Measurements from ENCODE around the gene MRPS9.

- no peak for TF ChIP-seq CTCF (IDR thresholded peaks at IDR 0.05; ENCODE audit: poor library complexity, severe bottlenecking)
- TF ChIP-seq REST (IDR thresholded peaks at IDR 0.05; ENCODE audit: borderline replicate concordance): no peak
- no peak for TF ChIP-seq MXI1 (conservative IDR thresholded peaks at IDR 0.05; ENCODE audit: poor library complexity, severe bottlenecking)
- no peak for TF ChIP-seq TAF1 (IDR thresholded peaks at IDR 0.05; ENCODE audit: low read depth)
- no peak for TF ChIP-seq POLR2AphosphoS5 (IDR thresholded peaks at IDR 0.05)
- TF ChIP-seq EP300 (conservative IDR thresholded peaks at IDR 0.05; ENCODE audit: poor library complexity, severe bottlenecking): no peak
Measured at GRCh38 chr2:105039559-105039958, 1.7 kb downstream of the MRPS9 start.

All from neural cell (in vitro differentiated cells).